Pancreas (tissue), 10 donors: ENCODE measurements around the gene TAGAP. TPM values are rescaled to one million over a fixed set of nuclear protein-coding genes. Genes with fewer than 3 reads are reported as not detected.
"Not testable (repeated sequence)": the region's sequence is repeated elsewhere in the genome, so short reads cannot be mapped to it uniquely, and the experiment has no call there.

Source experiments
- ATAC-seq, 4 donors: fragments of 200-7000 bp; cut with Tn5 transposase; one replicate each; pipeline versions ENCODE4 v1.8.0 to v1.9.1; 2020; ENCODE audit warnings: mild to moderate bottlenecking in 4 of 4, moderate library complexity in 4 of 4
- DNase-seq, 6 donors: peaks; one replicate each; pipeline ENCODE4 v3.0.0-alpha.2; 2020
- FAIRE-seq: peaks from 2 replicates; lab custom pipeline; 2012; peaks lifted over from hg19 to GRCh38; lab: Jason Lieb, UNC
- H3K27ac ChIP-seq, 4 donors: fragments of 200-600 bp; sonication (generic); 1 replicate in 3 of 4; 2 replicates in 1 of 4; pipeline versions ENCODE4 v1.5.0 to v1.8.0; 2020
- H3K27me3 ChIP-seq, 4 donors: fragments of 200-600 bp; one replicate each; pipeline ENCODE4 v1.8.0; 2021
- H3K36me3 ChIP-seq, 3 donors: fragments of 200-600 bp; sonication (generic) in 1 of 3; one replicate each; pipeline versions ENCODE4 v1.5.0 to v1.8.0; 2020 to 2021
- H3K4me1 ChIP-seq, 3 donors: fragments of 200-600 bp; one replicate each; pipeline ENCODE4 v1.8.0; 2021
- H3K4me3 ChIP-seq, 4 donors: fragments of 200-600 bp; sonication (generic) in 2 of 4; one replicate each; pipeline versions ENCODE4 v1.5.0 to v1.8.0; 2020 to 2021
- H3K9me3 ChIP-seq, 4 donors: fragments of 200-600 bp; one replicate each; pipeline ENCODE4 v1.8.0; 2021
- CTCF ChIP-seq, 4 donors: fragments of 200-600 bp; sonication (generic) in 3 of 4; IDR thresholded peaks; one replicate each; pipeline versions ENCODE4 v1.5.0 to v1.8.0; 2021; ENCODE audit warnings: antibody characterized with exemption in 4 of 4
- WGBS, 2 donors: extraction: QIAGEN DNeasy Blood & Tissue Kit; methylation state at CpG; one replicate each; pipeline ENCODE4 v1.1.7; 2013; 5-methylcytosine and 5-hydroxymethylcytosine counted together
- intact Hi-C, 3 donors: fragments of 100-400 bp; cut with DNase I; formaldehyde crosslinking; loops; one replicate each; pipeline versions ENCODE4 v1.11.1 to v1.14.2; 2022
- polyA plus RNA-seq, 2 donors: library from polyadenylated mRNA; stranded (reverse); fragments of 200-250 nt; gene quantifications; one replicate each; pipeline ENCODE4 v1.2.3, GENCODE V29; 2013
- total RNA-seq, 6 donors: library from RNA; stranded (reverse); fragmentation: NEBNext Ultra II Directional in 4 of 6; extraction: Animal tissue kit (Norgen Biotek cat#: 25700) in 4 of 6; gene quantifications; one replicate each; pipeline versions ENCODE4 v1.2.1 to v1.2.4, GENCODE V29; 2021 to 2023
- donor health status: healthy with polysubstance abuse.
- donor health status: DM: no; HTN: no; CAD: no; lungs with moderate emphysema.
- donor health status: DM: no; HTN: no; CAD: no.
- donor health status: control.
- donor health status: control.
- donor health status: Bipolar disorder and iron deficiency.
- donor health status: DM: yes; HTN: yes; CAD: no.
- donor health status: DM: no; HTN: no; CAD: no.
- donor health status: DM: no; HTN: no; CAD: no.
- donor health status: DM: yes; HTN: yes; CAD: no.

Gene TAGAP
- total and polyA plus RNA-seq, 8 donors, result 0.19 to 4.1 (median 0.53) TPM

GRCh38 chr6:159036673-159037072, 8.1 kb downstream of the TAGAP start:
- WGBS, 2 donors, result 79 to 81% methylated on average over 14 of the region's 14 CpGs
- Histone ChIP-seq H3K9me3 (no peaks in the 10 kb centered on the region), H3K36me3 (no peaks in the 10 kb centered on the region), H3K27ac (no peak overlapping the region), H3K4me1 (no peaks in the 10 kb centered on the region), H3K27me3 (no peaks in the 10 kb centered on the region), H3K4me3 (no peak overlapping the region)
- FAIRE-seq, result no peak
- no peak for TF ChIP-seq CTCF (IDR thresholded peaks at IDR 0.05)
- intact Hi-C loops, result no loop called here
- DNase-seq, result no peak
- ATAC-seq, result no peak

- H3K27ac ChIP-seq, result no peak overlapping the region
- no peak overlapping the region for H3K4me3 ChIP-seq
- no peak for FAIRE-seq
- H3K4me1 ChIP-seq, result no peaks in the 10 kb centered on the region
- 81 to 88% methylated on average over 17 of the region's 17 CpGs for WGBS, 2 donors
- no peak for ATAC-seq
- H3K36me3 ChIP-seq, result no peaks in the 10 kb centered on the region
- no peak for TF ChIP-seq CTCF (IDR thresholded peaks at IDR 0.05)
- intact Hi-C loops, result no loop called here
- H3K27me3 ChIP-seq, result no peaks in the 10 kb centered on the region
- no peak for DNase-seq
- no peaks in the 10 kb centered on the region for H3K9me3 ChIP-seq
These were observed 8.9 kb downstream of the TAGAP start for GRCh38 chr6:159035891-159036290.

- ATAC-seq (peak in 1 of 4 donors; percentile 28), DNase-seq (no peak), FAIRE-seq (no peak)
- Histone ChIP-seq H3K36me3 (no peaks in the 10 kb centered on the region), H3K27ac (no peak overlapping the region), H3K4me3 (no peak overlapping the region), H3K9me3 (no peaks in the 10 kb centered on the region), H3K4me1 (no peaks in the 10 kb centered on the region), H3K27me3 (no peaks in the 10 kb centered on the region)
- WGBS, 2 donors, result 84 to 87% methylated on average over 11 of the region's 11 CpGs
- intact Hi-C loops, result no loop called here
- no peak for TF ChIP-seq CTCF (IDR thresholded peaks at IDR 0.05)
These were observed 11.4 kb downstream of the TAGAP start for GRCh38 chr6:159033160-159034049.

GRCh38 chr6:159031846-159032245, 12.9 kb downstream of the TAGAP start:
- FAIRE-seq (no peak), DNase-seq (no peak), ATAC-seq (peak in 1 of 4 donors; percentile 29)
- H3K36me3 ChIP-seq, result no peaks in the 10 kb centered on the region
- H3K4me1 ChIP-seq, result no peaks in the 10 kb centered on the region
- no peaks in the 10 kb centered on the region for H3K27me3 ChIP-seq
- no peaks in the 10 kb centered on the region for H3K9me3 ChIP-seq
- H3K27ac ChIP-seq, result no peak overlapping the region
- TF ChIP-seq CTCF (IDR thresholded peaks at IDR 0.05), result no peak
- H3K4me3 ChIP-seq, result no peak overlapping the region
- 68 to 75% methylated on average over 5 of the region's 5 CpGs for WGBS, 2 donors
- intact Hi-C loops, result no loop called here

GRCh38 chr6:159030168-159030567, 14.6 kb downstream of the TAGAP start:
- H3K36me3 ChIP-seq, result no peaks in the 10 kb centered on the region
- TF ChIP-seq CTCF (IDR thresholded peaks at IDR 0.05), result no peak
- FAIRE-seq (no peak), ATAC-seq (no peak), DNase-seq (no peak)
- intact Hi-C loops, result no loop called here
- no peaks in the 10 kb centered on the region for H3K9me3 ChIP-seq
- H3K27me3 ChIP-seq, result no peaks in the 10 kb centered on the region
- no peak overlapping the region for H3K27ac ChIP-seq
- H3K4me1 ChIP-seq, result no peaks in the 10 kb centered on the region
- no peak overlapping the region for H3K4me3 ChIP-seq
- 84 to 91% methylated on average over 2 of the region's 2 CpGs for WGBS, 2 donors

GRCh38 chr6:159025224-159025623, 19.6 kb downstream of the TAGAP start:
- H3K4me1 ChIP-seq, H3K9me3 ChIP-seq, H3K4me3 ChIP-seq, intact Hi-C loops, DNase-seq, H3K27ac ChIP-seq, H3K36me3 ChIP-seq, FAIRE-seq, ATAC-seq, H3K27me3 ChIP-seq: not testable (repeated sequence)
- WGBS, 2 donors, result 44 to 99% methylated on average over 1 of the region's 1 CpG
